OCI-LY7 (cell line): Measurements from ENCODE around the gene MOB3B.

Experiments used
- CTCF ChIP-seq: fragments of 200-600 bp; sonication (generic); conservative IDR thresholded peaks from 2 replicates; pipeline ENCODE4 v1.5.1; 2014; ENCODE audit warnings: mild to moderate bottlenecking, antibody characterized with exemption, low read length, moderate library complexity, mixed read lengths
- EZH2phosphoT487 ChIP-seq: fragments of 200-600 bp; sonication (generic); IDR thresholded peaks from 2 replicates; pipeline ENCODE4 v1.6.1; 2018; ENCODE audit warnings: low read depth, borderline replicate concordance, mild to moderate bottlenecking, mixed run types, antibody characterized with exemption, low read length, moderate library complexity, mixed read lengths

GRCh38 chr9:27532046-27532445 lies 2.4 kb upstream of the MOB3B start:
- TF ChIP-seq CTCF = no peak
- TF ChIP-seq EZH2phosphoT487 = no peak
